A673 (cell line): ENCODE results near the gene PALLD. TPM values are rescaled to one million over a fixed set of nuclear protein-coding genes. Genes with fewer than 3 reads are reported as not detected.

Experiments
- BruUV-seq: library from RNA; stranded (reverse); fragments of 400-500 nt; replicated peaks from 2 replicates; lab custom pipeline; 2021; lab: Mats Ljungman, UMichigan
- CTCF ChIA-PET: fragments of 300-600 bp; sonication (Branson Sonifier 250); formaldehyde crosslinking; loops from one replicate; lab custom pipeline; 2022; ENCODE audit warnings: antibody characterized with exemption; lab: Charles Lee
- POLR2A ChIA-PET: fragments of 300-600 bp; sonication (Branson Sonifier 250); formaldehyde crosslinking; loops from one replicate; lab custom pipeline; 2022; ENCODE audit warnings: antibody characterized with exemption; ENCODE audit not compliant: low non-redundant PET; lab: Charles Lee
- DNase-seq: peaks from one replicate; pipeline ENCODE4 v3.0.0-alpha.2; 2015; ENCODE audit warnings: low spot score
- H3K27ac ChIP-seq: fragments of 200-600 bp; sonication (generic); 2 replicates; pipeline ENCODE4 v1.5.1; 2016; ENCODE audit warnings: mixed run types, low read depth, mild to moderate bottlenecking, mixed read lengths, antibody characterized with exemption, low read length; ENCODE audit not compliant: poor library complexity, severe bottlenecking
- H3K27me3 ChIP-seq: fragments of 200-600 bp; sonication (generic); replicated peaks from 2 replicates; pipeline ENCODE4 v1.6.1; 2017; ENCODE audit warnings: mixed run types, low read depth, mild to moderate bottlenecking, mixed read lengths, antibody characterized with exemption, low read length; ENCODE audit not compliant: insufficient read depth, poor library complexity
- H3K36me3 ChIP-seq: fragments of 200-600 bp; sonication (generic); 2 replicates; pipeline ENCODE4 v1.6.1; 2016; ENCODE audit warnings: mixed run types, mild to moderate bottlenecking, mixed read lengths, antibody characterized with exemption, low read length; ENCODE audit not compliant: insufficient read depth, poor library complexity, severe bottlenecking
- H3K4me1 ChIP-seq: fragments of 200-600 bp; sonication (generic); 2 replicates; pipeline ENCODE4 v1.6.1; 2017; ENCODE audit warnings: mixed run types, mild to moderate bottlenecking, mixed read lengths, antibody characterized with exemption, low read length; ENCODE audit not compliant: insufficient read depth, poor library complexity, severe bottlenecking
- H3K4me3 ChIP-seq: fragments of 200-600 bp; sonication (generic); 2 replicates; pipeline ENCODE4 v1.5.1; 2016; ENCODE audit warnings: low read depth, mixed run types, mild to moderate bottlenecking, mixed read lengths, low read length; ENCODE audit not compliant: poor library complexity, severe bottlenecking
- H3K9me3 ChIP-seq: fragments of 200-600 bp; sonication (generic); 2 replicates; pipeline ENCODE4 v1.6.1; 2016; ENCODE audit warnings: mixed run types, low read depth, mild to moderate bottlenecking, mixed read lengths, antibody characterized with exemption, low read length; ENCODE audit not compliant: poor library complexity, severe bottlenecking
- EZH2 ChIP-seq: fragments of 200-600 bp; sonication (generic); IDR thresholded peaks from 2 replicates; pipeline ENCODE4 v1.6.1; 2017; ENCODE audit warnings: borderline replicate concordance, low read depth, mild to moderate bottlenecking, mixed read lengths, antibody characterized with exemption, low read length; ENCODE audit not compliant: poor library complexity, severe bottlenecking
- intact Hi-C: fragments of 100-400 bp; cut with micrococcal nuclease; formaldehyde crosslinking; loops from one replicate; pipeline ENCODE4 v1.10.0; 2022; ENCODE audit not compliant: unreplicated experiment
- total RNA-seq: library from RNA; stranded (reverse); gene quantifications from 2 replicates; pipeline ENCODE4 v1.2.3, GENCODE V29; 2021
- TF ChIP-seq, protein P1 (sequence below): fragments of 300-800, 200-600 bp; sonication (generic); conservative IDR thresholded peaks from 2 replicates; pipeline ENCODE4 v1.5.1; 2017; ENCODE audit warnings: low read depth, mild to moderate bottlenecking, antibody characterized with exemption, low read length, moderate library complexity, mixed read lengths

The PALLD gene
- total RNA-seq, 1 experiment from 2014 or later: 44.1 TPM

DNA sequence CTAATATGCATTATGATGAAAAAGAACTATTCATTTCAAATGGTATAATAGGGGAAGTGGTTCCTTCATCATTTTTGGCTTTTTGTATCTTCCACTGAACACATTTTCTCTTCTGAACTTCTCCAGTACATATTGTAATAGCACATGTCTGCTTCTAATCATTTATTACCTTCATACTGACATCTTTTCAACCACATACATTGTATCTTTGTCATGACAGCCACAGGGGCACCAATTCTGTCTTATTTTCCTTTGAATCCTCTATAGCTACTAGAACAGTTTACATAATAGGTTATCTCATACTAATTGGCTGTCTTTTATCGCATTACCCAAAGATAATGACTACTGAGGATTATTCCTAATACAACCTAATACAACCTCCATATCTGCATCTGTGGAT is 37.7 kb downstream of the PALLD start:
- intact Hi-C loops: no loop called here
- DNase-seq: no peak
- Histone ChIP-seq H3K9me3 (no peaks in the 10 kb centered on the region), H3K4me1 (no peaks in the 10 kb centered on the region), H3K27me3 (peaks cover 30% of the 10 kb centered on the region), H3K27ac (no peak overlapping the region), H3K4me3 (no peak overlapping the region), H3K36me3 (no peaks in the 10 kb centered on the region)
- POLR2A ChIA-PET: no interaction called here
- TF ChIP-seq, protein P1, sequence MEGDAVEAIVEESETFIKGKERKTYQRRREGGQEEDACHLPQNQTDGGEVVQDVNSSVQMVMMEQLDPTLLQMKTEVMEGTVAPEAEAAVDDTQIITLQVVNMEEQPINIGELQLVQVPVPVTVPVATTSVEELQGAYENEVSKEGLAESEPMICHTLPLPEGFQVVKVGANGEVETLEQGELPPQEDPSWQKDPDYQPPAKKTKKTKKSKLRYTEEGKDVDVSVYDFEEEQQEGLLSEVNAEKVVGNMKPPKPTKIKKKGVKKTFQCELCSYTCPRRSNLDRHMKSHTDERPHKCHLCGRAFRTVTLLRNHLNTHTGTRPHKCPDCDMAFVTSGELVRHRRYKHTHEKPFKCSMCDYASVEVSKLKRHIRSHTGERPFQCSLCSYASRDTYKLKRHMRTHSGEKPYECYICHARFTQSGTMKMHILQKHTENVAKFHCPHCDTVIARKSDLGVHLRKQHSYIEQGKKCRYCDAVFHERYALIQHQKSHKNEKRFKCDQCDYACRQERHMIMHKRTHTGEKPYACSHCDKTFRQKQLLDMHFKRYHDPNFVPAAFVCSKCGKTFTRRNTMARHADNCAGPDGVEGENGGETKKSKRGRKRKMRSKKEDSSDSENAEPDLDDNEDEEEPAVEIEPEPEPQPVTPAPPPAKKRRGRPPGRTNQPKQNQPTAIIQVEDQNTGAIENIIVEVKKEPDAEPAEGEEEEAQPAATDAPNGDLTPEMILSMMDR: no peak
- TF ChIP-seq EZH2: no peak
- no TSS peak for BruUV-seq
- CTCF ChIA-PET: no interaction called here

DNA sequence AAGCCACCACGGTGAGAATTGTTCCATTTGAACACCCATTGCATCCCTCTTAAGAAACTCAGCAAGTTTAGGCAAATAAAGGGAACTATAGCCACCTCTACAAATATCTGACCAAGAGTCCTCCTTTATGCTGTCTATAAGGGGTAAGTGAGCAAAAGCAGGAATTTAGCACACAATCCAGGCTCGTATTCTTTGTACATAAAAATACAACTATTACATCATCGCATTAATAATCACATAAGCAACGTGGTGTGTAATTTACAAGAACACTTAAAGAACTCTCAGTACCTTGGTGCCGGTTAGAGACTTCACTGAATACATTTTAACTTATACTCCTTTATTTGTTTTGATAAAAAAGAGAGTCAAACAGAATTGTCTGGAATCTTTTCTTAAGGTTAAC is 38.8 kb downstream of the PALLD start:
- ChIA-PET CTCF (no interaction called here), POLR2A (no interaction called here)
- H3K36me3 ChIP-seq: no peaks in the 10 kb centered on the region
- no TSS peak for BruUV-seq
- intact Hi-C loops: no loop called here
- no peak for TF ChIP-seq EZH2
- TF ChIP-seq, protein P1: no peak
- H3K4me1 ChIP-seq: peaks cover 9% of the 10 kb centered on the region
- H3K9me3 ChIP-seq: no peaks in the 10 kb centered on the region
- no peak for DNase-seq
- no peak overlapping the region for H3K27ac ChIP-seq
- H3K4me3 ChIP-seq: no peak overlapping the region
- H3K27me3 ChIP-seq: peaks cover 18% of the 10 kb centered on the region

DNA sequence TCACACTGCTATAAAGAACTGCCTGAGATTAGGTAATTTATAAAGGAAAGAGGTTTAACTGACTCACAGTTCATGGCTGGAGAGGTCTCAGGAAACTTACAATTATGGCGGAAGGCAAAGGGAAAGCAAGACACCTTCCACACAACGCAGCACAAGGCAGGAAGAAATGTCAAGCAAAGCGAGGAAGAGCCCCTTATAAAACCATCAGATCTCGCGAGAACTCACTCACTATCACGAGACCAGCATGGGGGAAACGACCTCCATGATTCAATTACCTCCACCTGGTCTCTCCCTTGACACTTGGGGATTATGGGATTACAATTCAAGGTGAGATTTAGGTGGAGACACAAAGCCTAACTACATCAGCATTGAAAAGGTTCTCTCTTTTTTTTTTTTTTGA is 39.6 kb downstream of the PALLD start:
- Histone ChIP-seq H3K9me3 (no peaks in the 10 kb centered on the region), H3K4me3 (no peak overlapping the region), H3K4me1 (peaks cover 9% of the 10 kb centered on the region), H3K36me3 (no peaks in the 10 kb centered on the region), H3K27ac (no peak overlapping the region), H3K27me3 (peaks cover 16% of the 10 kb centered on the region)
- intact Hi-C loops: no loop called here
- ChIA-PET CTCF (no interaction called here), POLR2A (no interaction called here)
- TF ChIP-seq, protein P1: no peak
- TF ChIP-seq EZH2: no peak
- BruUV-seq: no TSS peak
- DNase-seq: no peak
